ENCODE results near the gene CUX1. TPM values are rescaled to one million over a fixed set of nuclear protein-coding genes. Genes with fewer than 3 reads are reported as not detected.

CUX1 gene
- total and polyA plus RNA-seq, 10 of the 15 experiments (the other 5 are each of a cell fraction or from before 2014, with no cell fraction given), result 6.1 to 48.6 (median 25.9) TPM

- TF ChIP-seq EP300 (IDR thresholded peaks at IDR 0.05; ENCODE audit: borderline replicate concordance in 1 of 2, control insufficient read depth in 1 of 2, low read depth in 2 of 2, low read length in 2 of 2), result no peak
Measured at GRCh38 chr7:101891936-101892640, 74.7 kb downstream of the CUX1 start (continued).

- in situ Hi-C loops (cut with MboI) (no loop called here), intact Hi-C loops (cut with micrococcal nuclease; ENCODE audit: unreplicated experiment) (no loop called here)
- Histone ChIP-seq H4K20me1 (ENCODE audit: control insufficient read depth, insufficient read depth) (no peaks in the 10 kb centered on the region), H3K36me3 (ENCODE audit: control insufficient read depth in 2 of 2, insufficient read depth in 2 of 2, low read length in 1 of 2) (no peaks in the 10 kb centered on the region), H3K4me2 (ENCODE audit: control insufficient read depth, insufficient read depth) (no peak overlapping the region), H2AFZ (ENCODE audit: control insufficient read depth, low read depth, low read length) (no peak overlapping the region), H3K4me1 (ENCODE audit: control insufficient read depth, insufficient read depth, low read length) (no peaks in the 10 kb centered on the region), H3K9me3 (replicated peaks; ENCODE audit: control insufficient read depth, insufficient read depth, low read length) (no peaks in the 10 kb centered on the region), H3K27me3 (replicated peaks in 1 of 2; ENCODE audit: control insufficient read depth in 2 of 2, insufficient read depth in 2 of 2, low read length in 1 of 2) (no peaks in the 10 kb centered on the region), H3K79me2 (ENCODE audit: control insufficient read depth, insufficient read depth, low read length) (peaks cover 12% of the 10 kb centered on the region), H3K4me3 (no peak overlapping the region), H3K9ac (ENCODE audit: control insufficient read depth, insufficient read depth, low read length) (no peak overlapping the region), H3K27ac (ENCODE audit: control insufficient read depth, insufficient read depth) (no peak overlapping the region)
- ChIA-PET SMC1A (ENCODE audit: uncharacterized antibody, unreplicated experiment) (interaction anchor here (0.9 kb wide), 1 partner anchor 21 kb away, joined by 3 read pairs; no protein-coding TSS in a partner anchor), POLR2A (no interaction called here), RAD21 (ENCODE audit: unreplicated experiment) (no interaction called here), CTCF (no interaction called here)
- DNase-seq (ENCODE audit: low read depth, low spot score) (no peak), ATAC-seq (no peak), FAIRE-seq (no peak)
- 92% methylated on average over 12 of the region's 13 CpGs for WGBS (ENCODE audit: insufficient coverage, insufficient replicate concordance, low lambda C conversion rate, missing lambda C conversion rate)
- no TSS peak for BruUV-seq (replicated peaks)
- TF ChIP-seq BMI1 (IDR thresholded peaks at IDR 0.05; ENCODE audit: borderline replicate concordance) (no peak), NBN (IDR thresholded peaks at IDR 0.05) (no peak), TAF1 (IDR thresholded peaks at IDR 0.05; ENCODE audit: borderline replicate concordance, low read depth, low read length) (no peak), SMAD1 (IDR thresholded peaks at IDR 0.05; ENCODE audit: low read depth, partially characterized antibody) (no peak), MEF2B (IDR thresholded peaks at IDR 0.05; ENCODE audit: partially characterized antibody, poor library complexity, severe bottlenecking) (no peak), CBX3 (IDR thresholded peaks at IDR 0.05; ENCODE audit: borderline replicate concordance, low read depth) (no peak), BHLHE40 (IDR thresholded peaks at IDR 0.05; ENCODE audit: borderline replicate concordance in 1 of 2, low read depth in 2 of 2, low read length in 1 of 2) (no peak), RB1 (IDR thresholded peaks at IDR 0.05; ENCODE audit: borderline replicate concordance) (no peak), HDGF (IDR thresholded peaks at IDR 0.05) (no peak), MTA2 (IDR thresholded peaks at IDR 0.05; ENCODE audit: low read depth) (no peak), ZBTB11 (CRISPR knock-in tag; IDR thresholded peaks at IDR 0.05) (no peak), NFYB (IDR thresholded peaks at IDR 0.05; ENCODE audit: insufficient read depth, low read depth, low read length) (no peak), POU2F2 (IDR thresholded peaks at IDR 0.05; ENCODE audit: borderline replicate concordance, low read depth, low read length) (no peak), FOXK2 (IDR thresholded peaks at IDR 0.05) (no peak)
Measured at GRCh38 chr7:101893341-101894082, 76.1 kb downstream of the CUX1 start.
